Endothelial cell of umbilical vein (primary cell): ENCODE results near the gene NBPF11.
"Not testable (repeated sequence)": the region's sequence is repeated elsewhere in the genome, so short reads cannot be mapped to it uniquely, and the experiment has no call there.

Experiments used
- EZH2 ChIP-seq: IDR thresholded peaks from 2 replicates; pipeline ENCODE4 v1.6.1; 2012; ENCODE audit warnings: borderline replicate concordance, low read depth, mild to moderate bottlenecking, moderate library complexity, low read length, inconsistent platforms; ENCODE audit not compliant: severe bottlenecking
- TF ChIP-seq, protein P1 (sequence below), 2 donors: IDR thresholded peaks; 1 replicate in 1 of 2; 2 replicates in 1 of 2; pipeline ENCODE4 v1.5.1; 2011; ENCODE audit warnings: low read length in 2 of 2, mild to moderate bottlenecking in 2 of 2, moderate library complexity in 2 of 2, control low read depth in 1 of 2, inconsistent platforms in 1 of 2, low read depth in 1 of 2; ENCODE audit not compliant: insufficient read depth in 1 of 2; ENCODE audit errors: extremely low read depth in 1 of 2

DNA sequence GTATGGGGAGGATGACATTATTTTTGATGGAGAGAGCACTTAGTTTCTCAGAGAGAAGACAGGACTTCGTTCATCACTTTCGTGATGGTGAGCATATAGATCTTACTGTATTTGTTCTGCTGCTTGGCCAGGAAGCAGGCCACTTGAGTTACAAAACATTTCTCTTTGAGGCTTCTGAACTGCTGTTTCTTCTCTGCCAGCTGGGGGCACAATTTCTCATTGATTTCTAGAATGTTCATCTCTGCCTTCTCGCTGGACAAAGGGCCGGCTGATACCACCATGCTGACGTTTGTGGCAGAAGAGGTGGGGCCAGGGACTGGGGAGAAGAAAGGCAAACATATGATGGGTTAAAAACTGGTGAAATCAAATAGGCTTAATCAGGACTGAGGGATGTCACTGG lies 31.7 kb downstream of the NBPF11 start:
- TF ChIP-seq, protein P1, sequence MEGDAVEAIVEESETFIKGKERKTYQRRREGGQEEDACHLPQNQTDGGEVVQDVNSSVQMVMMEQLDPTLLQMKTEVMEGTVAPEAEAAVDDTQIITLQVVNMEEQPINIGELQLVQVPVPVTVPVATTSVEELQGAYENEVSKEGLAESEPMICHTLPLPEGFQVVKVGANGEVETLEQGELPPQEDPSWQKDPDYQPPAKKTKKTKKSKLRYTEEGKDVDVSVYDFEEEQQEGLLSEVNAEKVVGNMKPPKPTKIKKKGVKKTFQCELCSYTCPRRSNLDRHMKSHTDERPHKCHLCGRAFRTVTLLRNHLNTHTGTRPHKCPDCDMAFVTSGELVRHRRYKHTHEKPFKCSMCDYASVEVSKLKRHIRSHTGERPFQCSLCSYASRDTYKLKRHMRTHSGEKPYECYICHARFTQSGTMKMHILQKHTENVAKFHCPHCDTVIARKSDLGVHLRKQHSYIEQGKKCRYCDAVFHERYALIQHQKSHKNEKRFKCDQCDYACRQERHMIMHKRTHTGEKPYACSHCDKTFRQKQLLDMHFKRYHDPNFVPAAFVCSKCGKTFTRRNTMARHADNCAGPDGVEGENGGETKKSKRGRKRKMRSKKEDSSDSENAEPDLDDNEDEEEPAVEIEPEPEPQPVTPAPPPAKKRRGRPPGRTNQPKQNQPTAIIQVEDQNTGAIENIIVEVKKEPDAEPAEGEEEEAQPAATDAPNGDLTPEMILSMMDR (IDR thresholded peaks at IDR 0.05; ENCODE audit: extremely low read depth in 1 of 2, insufficient read depth in 1 of 2, low read depth in 1 of 2, low read length in 2 of 2) = not testable (repeated sequence)
- TF ChIP-seq EZH2 = not testable (repeated sequence)
